Activated CD8-positive, alpha-beta memory T cell treated with anti-CD3 and anti-CD28 coated beads, Interleukin-2, amount 50 U/mL, for 24 hours (primary cell): ENCODE data around the gene ADAD1.

Experiments
- DNase-seq: peaks from one replicate; pipeline ENCODE4 v3.0.0-alpha.2; 2020; ENCODE audit errors: extremely low read depth

Gene ADAD1

GRCh38 chr4:122456231-122457116 is 77.7 kb downstream of the ADAD1 start, which contains the start of gene IL2:
IL2 (minus strand) TSS chr4:122456725; CDS start chr4:122456440, 285 bp downstream.
- no peak for DNase-seq

DNA sequence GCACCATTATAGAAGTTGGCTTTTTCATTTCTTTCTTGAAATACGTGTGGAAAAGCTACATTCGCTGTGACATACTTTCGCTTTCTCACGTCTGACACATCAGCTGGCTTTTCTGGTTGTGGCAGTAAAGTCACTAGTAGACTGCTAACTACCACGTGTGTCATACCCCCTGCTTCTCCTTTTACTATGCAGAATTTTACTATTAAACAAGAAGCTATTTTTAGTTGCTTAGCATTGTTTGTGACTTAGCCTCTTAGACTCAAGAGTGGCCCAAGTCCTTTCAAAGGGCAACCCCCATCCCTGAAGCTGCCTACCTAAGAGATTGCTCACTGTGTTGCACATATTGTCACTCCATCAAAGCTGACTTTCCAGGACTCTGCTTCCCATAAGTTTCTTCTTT is 79.8 kb downstream of the ADAD1 start:
- DNase-seq = peak; percentile 12

- no peak for DNase-seq
Measured at GRCh38 chr4:122469457-122469856, 90.6 kb downstream of the ADAD1 start.

DNA sequence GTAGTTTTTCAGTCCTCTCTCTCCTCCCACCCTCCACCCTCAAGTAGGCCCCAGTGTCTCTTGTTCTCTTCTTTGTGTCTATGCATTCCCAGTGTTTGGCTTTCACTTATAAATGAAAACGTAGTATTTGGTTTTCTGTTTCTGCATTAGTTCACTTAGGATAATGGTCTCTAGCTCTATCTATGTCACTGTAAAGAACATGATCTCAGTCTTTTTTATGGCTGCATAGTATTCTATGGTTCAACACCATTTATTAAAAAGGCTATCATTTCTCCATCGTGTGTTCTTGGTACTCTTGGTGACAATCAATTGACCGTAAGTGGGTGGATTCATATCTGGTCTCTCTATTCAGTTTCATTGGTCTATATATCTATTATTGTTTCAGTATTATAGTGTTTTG is 96.4 kb downstream of the ADAD1 start:
- DNase-seq = no peak

DNA sequence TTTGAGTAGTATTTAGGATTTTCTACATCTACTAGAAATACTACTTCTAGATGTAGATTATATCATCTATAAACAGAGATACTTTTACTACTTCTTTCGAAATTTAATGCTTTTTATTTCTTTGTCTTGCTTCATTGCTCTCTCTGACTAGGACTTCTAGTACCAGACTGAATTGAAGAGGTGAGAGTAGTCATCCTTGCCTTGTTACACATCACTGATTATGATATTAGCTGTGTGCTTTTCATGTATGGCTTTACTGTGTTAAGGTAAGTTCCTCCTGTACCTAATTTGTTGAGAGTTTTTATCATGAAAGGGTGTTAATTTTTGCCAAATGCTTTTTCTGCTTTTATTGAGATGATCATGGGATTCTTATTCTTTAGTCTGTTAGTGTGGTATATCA is 97.3 kb downstream of the ADAD1 start:
- no peak for DNase-seq

- no peak for DNase-seq
Measured at GRCh38 chr4:122476745-122477144, 97.9 kb downstream of the ADAD1 start.
